ENCODE results near the gene TBC1D24. TPM values are rescaled to one million over a fixed set of nuclear protein-coding genes. Genes with fewer than 3 reads are reported as not detected.

Gene TBC1D24
- total and polyA plus RNA-seq, 2 donors (not counting 1 experiment from before 2014, with no cell fraction given), result 6.3 to 10.9 TPM

- Histone ChIP-seq H3K27me3 (ENCODE audit: control insufficient read depth, insufficient read depth, low read length) (no peaks in the 10 kb centered on the region), H3K9me3 (ENCODE audit: control insufficient read depth, insufficient read depth, low read depth, low read length) (no peaks in the 10 kb centered on the region), H2AFZ (ENCODE audit: low read length) (no peak overlapping the region), H3K36me3 (ENCODE audit: control insufficient read depth, insufficient read depth, low read length) (peaks cover 28% of the 10 kb centered on the region), H3K4me2 (ENCODE audit: extremely low read depth, insufficient read depth, low read length) (no peak overlapping the region), H3K4me1 (ENCODE audit: control insufficient read depth, extremely low read depth, insufficient read depth, low read length) (no peaks in the 10 kb centered on the region), H3K4me3 (replicated peaks in 1 of 4; ENCODE audit: control extremely low read depth in 1 of 4, insufficient read depth in 1 of 4, low read depth in 3 of 4, low read length in 4 of 4) (no peak overlapping the region), H3K9ac (ENCODE audit: insufficient read depth, low read length) (no peak overlapping the region), H3K79me2 (ENCODE audit: control insufficient read depth, insufficient read depth, low read length) (no peaks in the 10 kb centered on the region), H3K27ac (ENCODE audit: insufficient read depth, low read length) (no peak overlapping the region), H4K20me1 (ENCODE audit: control insufficient read depth, extremely low read depth, insufficient read depth, low read length) (no peaks in the 10 kb centered on the region)
- TF ChIP-seq EZH2 (IDR thresholded peaks at IDR 0.05; ENCODE audit: low read length, missing control alignments), result no peak
- no peak for TF ChIP-seq CTCF (conservative IDR thresholded peaks at IDR 0.05 in 1 of 2, IDR thresholded peaks at IDR 0.05 in 1 of 2; ENCODE audit: low read depth in 1 of 2, low read length in 2 of 2)
- no peak for DNase-seq (ENCODE audit: low read depth in 2 of 2)
These were observed 31.4 kb upstream of the TBC1D24 start for GRCh38 chr16:2443555-2443954.

DNA sequence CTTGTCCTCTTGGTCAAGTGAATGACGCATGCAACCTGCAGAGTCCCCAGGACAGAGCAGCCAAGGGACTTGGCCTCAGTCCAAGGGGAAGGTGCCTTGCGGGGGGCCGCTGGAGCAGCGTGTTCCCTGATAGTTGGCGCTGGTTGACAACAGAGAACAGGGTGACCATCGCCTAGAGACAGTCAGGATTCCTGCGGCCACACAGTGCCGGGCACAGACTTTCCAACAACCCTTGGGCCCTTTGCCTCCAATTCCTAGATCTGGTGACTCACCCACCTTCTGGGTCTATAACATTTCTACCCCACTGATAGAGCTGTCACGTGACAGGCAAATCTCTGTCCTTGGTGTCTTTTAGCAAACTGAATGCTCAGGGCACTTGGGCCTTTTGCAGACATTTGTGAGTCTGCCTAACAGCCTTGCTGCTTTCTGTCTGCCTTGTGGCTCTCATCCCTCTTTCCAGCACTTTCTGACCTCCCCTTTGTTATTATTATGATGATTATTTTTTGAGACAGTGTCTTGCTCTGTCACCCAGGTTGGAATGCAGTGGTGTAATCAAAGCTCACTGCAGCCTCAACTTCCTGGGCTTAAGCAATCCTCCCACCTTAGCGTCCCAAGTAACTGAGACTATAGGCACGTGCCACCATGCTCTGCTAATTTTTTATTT lies 26.9 kb upstream of the TBC1D24 start:
- no peaks in the 10 kb centered on the region for H3K79me2 ChIP-seq (ENCODE audit: control insufficient read depth, insufficient read depth, low read length)
- H3K36me3 ChIP-seq (ENCODE audit: control insufficient read depth, insufficient read depth, low read length), result peaks cover 40% of the 10 kb centered on the region
- H3K4me2 ChIP-seq (ENCODE audit: extremely low read depth, insufficient read depth, low read length), result no peak overlapping the region
- TF ChIP-seq EZH2 (IDR thresholded peaks at IDR 0.05; ENCODE audit: low read length, missing control alignments) (no peak), CTCF (conservative IDR thresholded peaks at IDR 0.05 in 1 of 2, IDR thresholded peaks at IDR 0.05 in 1 of 2; ENCODE audit: low read depth in 1 of 2, low read length in 2 of 2) (no peak)
- H3K9ac ChIP-seq (ENCODE audit: insufficient read depth, low read length), result no peak overlapping the region
- H3K27me3 ChIP-seq (ENCODE audit: control insufficient read depth, insufficient read depth, low read length), result no peaks in the 10 kb centered on the region
- H2AFZ ChIP-seq (ENCODE audit: low read length), result no peak overlapping the region
- DNase-seq (ENCODE audit: low read depth in 2 of 2), result no peak
- H3K4me3 ChIP-seq (replicated peaks in 1 of 4; ENCODE audit: control extremely low read depth in 1 of 4, insufficient read depth in 1 of 4, low read depth in 3 of 4, low read length in 4 of 4), result no peak overlapping the region
- H3K9me3 ChIP-seq (ENCODE audit: control insufficient read depth, insufficient read depth, low read depth, low read length), result no peaks in the 10 kb centered on the region
- no peaks in the 10 kb centered on the region for H4K20me1 ChIP-seq (ENCODE audit: control insufficient read depth, extremely low read depth, insufficient read depth, low read length)
- no peak overlapping the region for H3K27ac ChIP-seq (ENCODE audit: insufficient read depth, low read length)
- no peaks in the 10 kb centered on the region for H3K4me1 ChIP-seq (ENCODE audit: control insufficient read depth, extremely low read depth, insufficient read depth, low read length)

DNA sequence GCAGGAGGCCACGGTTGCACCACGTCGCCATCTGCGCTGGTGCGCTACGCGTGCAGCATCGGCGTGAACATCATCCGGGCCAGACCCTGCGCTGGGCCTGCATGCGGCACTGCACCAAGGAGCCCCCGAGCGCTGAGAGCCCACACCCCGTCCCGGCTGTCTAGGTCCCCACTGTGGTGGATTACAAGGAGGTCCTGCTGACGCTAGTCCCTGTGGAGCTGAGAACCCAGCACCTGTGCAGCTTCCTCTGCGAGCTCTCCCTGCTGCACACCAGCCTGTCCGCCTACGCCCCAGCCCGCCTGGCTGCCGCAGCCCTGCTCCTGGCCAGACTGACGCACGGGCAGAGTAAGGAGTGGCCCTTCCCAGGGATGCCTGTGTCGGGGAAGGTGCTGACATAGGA lies 25.8 kb upstream of the TBC1D24 start:
- Histone ChIP-seq H3K4me1 (ENCODE audit: control insufficient read depth, extremely low read depth, insufficient read depth, low read length) (no peaks in the 10 kb centered on the region), H3K36me3 (ENCODE audit: control insufficient read depth, insufficient read depth, low read length) (peaks cover 45% of the 10 kb centered on the region), H3K79me2 (ENCODE audit: control insufficient read depth, insufficient read depth, low read length) (no peaks in the 10 kb centered on the region), H3K4me3 (replicated peaks in 1 of 4; ENCODE audit: control extremely low read depth in 1 of 4, insufficient read depth in 1 of 4, low read depth in 3 of 4, low read length in 4 of 4) (no peak overlapping the region), H3K27me3 (ENCODE audit: control insufficient read depth, insufficient read depth, low read length) (no peaks in the 10 kb centered on the region), H3K9ac (ENCODE audit: insufficient read depth, low read length) (no peak overlapping the region), H4K20me1 (ENCODE audit: control insufficient read depth, extremely low read depth, insufficient read depth, low read length) (no peaks in the 10 kb centered on the region), H3K4me2 (ENCODE audit: extremely low read depth, insufficient read depth, low read length) (no peak overlapping the region), H2AFZ (ENCODE audit: low read length) (no peak overlapping the region), H3K27ac (ENCODE audit: insufficient read depth, low read length) (no peak overlapping the region), H3K9me3 (ENCODE audit: control insufficient read depth, insufficient read depth, low read depth, low read length) (no peaks in the 10 kb centered on the region)
- TF ChIP-seq EZH2 (IDR thresholded peaks at IDR 0.05; ENCODE audit: low read length, missing control alignments) (no peak), CTCF (conservative IDR thresholded peaks at IDR 0.05 in 1 of 2, IDR thresholded peaks at IDR 0.05 in 1 of 2; ENCODE audit: low read depth in 1 of 2, low read length in 2 of 2) (no peak)
- no peak for DNase-seq (ENCODE audit: low read depth in 2 of 2)
